DND-41 (cell line): ENCODE data around the gene RPL5.

Experiments
- ATAC-seq: fragments of 200-7000 bp; cut with Tn5 transposase; 3 replicates; pipeline ENCODE4 v1.9.1; 2021; ENCODE audit warnings: low read depth; ENCODE audit not compliant: insufficient read depth
- DNase-seq: peaks from one replicate; pipeline ENCODE4 v3.0.0-alpha.2; 2020
- H2AFZ ChIP-seq: 2 replicates; pipeline ENCODE4 v1.6.0; 2012; ENCODE audit warnings: low read depth, low read length
- H3K27ac ChIP-seq: 2 replicates; pipeline ENCODE4 v1.5.1; 2012; ENCODE audit warnings: low read length, inconsistent platforms
- H3K27me3 ChIP-seq: fragments of 200-600 bp; sonication (generic); 2 replicates; pipeline ENCODE4 v1.6.0; 2012; ENCODE audit warnings: low read length, mild to moderate bottlenecking, inconsistent platforms; ENCODE audit not compliant: insufficient read depth, poor library complexity
- H3K36me3 ChIP-seq: 2 replicates; pipeline ENCODE4 v1.5.1; 2012; ENCODE audit warnings: low read length, inconsistent platforms; ENCODE audit not compliant: insufficient read depth
- H3K4me1 ChIP-seq: 2 replicates; pipeline ENCODE4 v1.5.1; 2012; ENCODE audit warnings: mild to moderate bottlenecking, low read length; ENCODE audit not compliant: insufficient read depth
- H3K4me2 ChIP-seq: 2 replicates; pipeline ENCODE4 v1.6.0; 2012; ENCODE audit warnings: mild to moderate bottlenecking, moderate library complexity, low read length, inconsistent platforms; ENCODE audit not compliant: insufficient read depth
- H3K4me3 ChIP-seq, 2 experiments: fragments of 200-600 bp in 1 of 2; shearing (Covaris generic) in 1 of 2; 2 replicates each; pipeline ENCODE4 v1.5.1; 2012 to 2016; ENCODE audit warnings: inconsistent platforms in 2 of 2, low read length in 2 of 2, mild to moderate bottlenecking in 2 of 2, low read depth in 1 of 2, moderate library complexity in 1 of 2
- H3K79me2 ChIP-seq: 2 replicates; pipeline ENCODE4 v1.6.0; 2012; ENCODE audit warnings: low read length, inconsistent platforms; ENCODE audit not compliant: insufficient read depth
- H3K9ac ChIP-seq: 2 replicates; pipeline ENCODE4 v1.6.0; 2012; ENCODE audit warnings: low read depth, mild to moderate bottlenecking, inconsistent platforms, low read length, moderate library complexity
- H3K9me3 ChIP-seq: 2 replicates; pipeline ENCODE4 v1.5.1; 2012; ENCODE audit warnings: low read length, moderate library complexity, mild to moderate bottlenecking, inconsistent platforms; ENCODE audit not compliant: insufficient read depth, severe bottlenecking
- H4K20me1 ChIP-seq: 2 replicates; pipeline ENCODE4 v1.6.0; 2012; ENCODE audit warnings: low read length; ENCODE audit not compliant: insufficient read depth
- EZH2 ChIP-seq: IDR thresholded peaks from 3 replicates; pipeline ENCODE4 v1.6.1; 2012; ENCODE audit warnings: borderline replicate concordance, low read depth, mild to moderate bottlenecking, moderate library complexity, low read length, inconsistent platforms; ENCODE audit not compliant: severe bottlenecking
- TF ChIP-seq, protein P1 (sequence below): IDR thresholded peaks from 2 replicates; pipeline ENCODE4 v1.5.1; 2012; ENCODE audit warnings: borderline replicate concordance, low read length, moderate library complexity, mild to moderate bottlenecking; ENCODE audit not compliant: poor library complexity, severe bottlenecking; ENCODE audit errors: extremely low read depth

The RPL5 gene

DNA sequence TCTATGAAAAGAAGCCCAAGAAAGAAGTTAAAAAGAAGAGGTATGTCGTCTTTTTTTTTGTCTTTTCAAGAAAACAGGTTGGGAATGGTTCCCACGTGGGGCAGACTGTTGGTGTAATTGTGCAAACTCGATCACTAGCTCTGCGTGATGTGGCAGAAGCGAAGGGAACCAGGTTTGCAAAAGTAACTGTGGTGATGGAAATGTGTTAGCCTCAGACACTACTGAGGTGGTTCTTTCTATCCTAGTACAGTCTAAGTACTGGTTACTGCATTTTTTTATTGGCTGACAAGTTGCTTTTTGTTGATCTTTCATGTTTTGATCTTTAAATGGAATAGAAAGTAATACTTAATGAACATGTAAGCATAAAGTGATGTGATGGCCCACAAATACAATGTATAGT lies 8.8 kb downstream of the RPL5 start:
- Histone ChIP-seq H3K27ac (no peak overlapping the region), H3K79me2 (peaks cover 56% of the 10 kb centered on the region), H3K9me3 (no peaks in the 10 kb centered on the region), H4K20me1 (peaks cover 57% of the 10 kb centered on the region), H3K4me3 (no peak overlapping the region), H3K27me3 (no peaks in the 10 kb centered on the region), H3K9ac (no peak overlapping the region), H2AFZ (no peak overlapping the region), H3K4me1 (peaks cover 30% of the 10 kb centered on the region; the same call in 1 of the 2 replicates), H3K36me3 (peaks cover 89% of the 10 kb centered on the region), H3K4me2 (no peak overlapping the region)
- ATAC-seq (no peak), DNase-seq (no peak)
- no peak for TF ChIP-seq EZH2
- TF ChIP-seq, protein P1, sequence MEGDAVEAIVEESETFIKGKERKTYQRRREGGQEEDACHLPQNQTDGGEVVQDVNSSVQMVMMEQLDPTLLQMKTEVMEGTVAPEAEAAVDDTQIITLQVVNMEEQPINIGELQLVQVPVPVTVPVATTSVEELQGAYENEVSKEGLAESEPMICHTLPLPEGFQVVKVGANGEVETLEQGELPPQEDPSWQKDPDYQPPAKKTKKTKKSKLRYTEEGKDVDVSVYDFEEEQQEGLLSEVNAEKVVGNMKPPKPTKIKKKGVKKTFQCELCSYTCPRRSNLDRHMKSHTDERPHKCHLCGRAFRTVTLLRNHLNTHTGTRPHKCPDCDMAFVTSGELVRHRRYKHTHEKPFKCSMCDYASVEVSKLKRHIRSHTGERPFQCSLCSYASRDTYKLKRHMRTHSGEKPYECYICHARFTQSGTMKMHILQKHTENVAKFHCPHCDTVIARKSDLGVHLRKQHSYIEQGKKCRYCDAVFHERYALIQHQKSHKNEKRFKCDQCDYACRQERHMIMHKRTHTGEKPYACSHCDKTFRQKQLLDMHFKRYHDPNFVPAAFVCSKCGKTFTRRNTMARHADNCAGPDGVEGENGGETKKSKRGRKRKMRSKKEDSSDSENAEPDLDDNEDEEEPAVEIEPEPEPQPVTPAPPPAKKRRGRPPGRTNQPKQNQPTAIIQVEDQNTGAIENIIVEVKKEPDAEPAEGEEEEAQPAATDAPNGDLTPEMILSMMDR = no peak

DNA sequence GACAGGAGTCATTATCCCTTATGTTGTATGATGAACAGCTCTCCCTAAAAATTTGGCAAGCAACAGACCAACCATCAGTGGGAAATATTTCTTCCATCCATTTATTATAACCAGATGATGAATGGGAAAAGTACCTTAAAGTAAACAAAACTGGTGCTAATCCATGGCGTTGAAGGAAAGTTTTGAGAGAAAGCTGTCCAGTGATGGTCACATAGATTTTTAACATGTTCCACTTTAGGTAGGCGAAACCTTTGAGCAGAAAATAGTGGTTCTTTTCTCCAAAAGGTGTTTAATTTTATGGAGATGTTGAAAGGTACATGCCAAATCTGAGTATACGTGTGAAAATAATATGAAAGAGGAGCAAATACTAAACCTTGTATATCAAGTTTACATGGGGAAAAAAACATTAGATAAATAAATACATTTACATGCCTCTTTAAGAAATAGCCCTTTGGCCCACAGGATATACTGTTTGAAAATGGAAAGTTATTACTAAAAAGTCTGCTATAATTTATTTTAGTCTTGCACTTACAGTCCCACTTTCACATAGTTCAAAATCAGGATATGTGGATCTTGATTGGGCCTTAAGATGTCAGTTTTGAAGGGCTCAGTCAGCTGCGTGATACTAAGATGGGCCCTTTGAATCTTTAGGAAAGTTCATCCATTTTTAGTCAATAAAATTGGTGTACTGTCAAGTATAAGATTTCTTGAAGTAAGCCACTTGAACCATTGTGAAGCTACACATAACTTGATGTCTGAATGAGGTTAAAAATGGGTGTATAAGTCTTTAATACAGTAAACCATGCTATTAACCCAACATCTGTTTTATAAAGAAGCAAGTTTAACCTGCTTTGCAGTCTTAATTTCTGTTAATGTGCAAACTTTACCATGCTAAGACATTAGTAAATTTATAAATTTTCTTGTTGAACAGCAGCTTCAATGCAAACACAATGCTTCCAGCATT lies 10.5 kb downstream of the RPL5 start:
- Histone ChIP-seq H3K4me3 (no peak overlapping the region), H3K79me2 (peaks cover 38% of the 10 kb centered on the region), H4K20me1 (peaks cover 39% of the 10 kb centered on the region), H3K27ac (no peak overlapping the region), H3K4me2 (no peak overlapping the region), H3K9ac (no peak overlapping the region), H3K4me1 (peaks cover 14% of the 10 kb centered on the region; the same call in 1 of the 2 replicates), H3K9me3 (no peaks in the 10 kb centered on the region), H3K27me3 (no peaks in the 10 kb centered on the region), H3K36me3 (peaks cover 72% of the 10 kb centered on the region), H2AFZ (no peak overlapping the region)
- no peak for TF ChIP-seq EZH2
- TF ChIP-seq, protein P1 = no peak
- DNase-seq = no peak
- no peak for ATAC-seq

DNA sequence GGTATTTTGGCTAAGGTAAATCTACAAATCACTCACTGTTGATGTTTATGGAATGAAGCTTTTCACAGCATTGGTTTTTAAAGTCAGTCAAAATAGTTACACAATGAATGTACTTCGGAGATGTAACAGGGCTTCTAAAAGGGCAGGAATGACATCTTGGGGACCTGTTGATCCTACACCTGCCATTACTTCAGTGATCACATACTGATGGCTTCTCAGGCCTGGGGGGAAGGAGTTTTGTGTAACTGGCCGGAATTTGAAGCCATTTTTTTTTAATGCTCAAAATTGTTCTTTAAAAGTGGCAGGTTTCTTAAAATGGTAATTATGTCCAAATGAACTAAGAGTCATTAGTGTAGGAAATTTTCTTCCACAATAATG lies 11.2 kb downstream of the RPL5 start:
- H3K36me3 ChIP-seq = peaks cover 65% of the 10 kb centered on the region
- DNase-seq (no peak), ATAC-seq (no peak)
- no peaks in the 10 kb centered on the region for H3K27me3 ChIP-seq
- H3K9ac ChIP-seq = no peak overlapping the region
- TF ChIP-seq, protein P1 = no peak
- H3K4me3 ChIP-seq = no peak overlapping the region
- H3K4me1 ChIP-seq = peaks cover 8% of the 10 kb centered on the region; the same call in 1 of the 2 replicates
- H3K79me2 ChIP-seq = peaks cover 31% of the 10 kb centered on the region
- no peak overlapping the region for H3K4me2 ChIP-seq
- no peaks in the 10 kb centered on the region for H3K9me3 ChIP-seq
- H2AFZ ChIP-seq = no peak overlapping the region
- no peak overlapping the region for H3K27ac ChIP-seq
- peaks cover 32% of the 10 kb centered on the region for H4K20me1 ChIP-seq
